ENCODE results near the gene CLIC3.

The CLIC3 gene

DNA sequence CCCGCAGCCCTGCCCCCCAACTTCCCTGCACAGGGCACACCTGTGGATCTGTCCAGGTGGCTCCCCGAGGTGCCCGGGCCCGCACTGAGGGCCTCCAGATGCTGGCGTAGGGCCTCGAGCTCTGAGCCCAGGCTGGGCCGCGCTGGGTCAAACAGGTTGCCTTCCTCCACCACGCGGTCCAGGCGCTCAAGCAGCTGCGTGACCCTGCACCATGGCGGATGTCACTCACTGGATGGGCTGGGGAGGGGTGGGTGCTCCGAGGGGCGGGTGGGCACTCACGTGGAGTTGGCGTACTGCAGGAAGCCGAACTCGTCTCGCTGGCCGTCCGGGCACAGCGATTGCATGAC is 26.3 kb upstream of the CLIC3 start:
- no peak for DNase-seq (ENCODE audit: low spot score)
- TF ChIP-seq CTCF (IDR thresholded peaks at IDR 0.05; ENCODE audit: borderline replicate concordance, control extremely low read depth, extremely low read depth, insufficient read depth, missing control alignments): no peak
- in situ Hi-C loops (cut with MboI; ENCODE audit: low sequenced_read_pairs, unreplicated experiment): no loop called here

GRCh38 chr9:137021979-137022661 is 25.8 kb upstream of the CLIC3 start:
- in situ Hi-C loops (cut with MboI; ENCODE audit: low sequenced_read_pairs, unreplicated experiment): no loop called here
- DNase-seq (ENCODE audit: low spot score): peak; percentile 77
- TF ChIP-seq CTCF (IDR thresholded peaks at IDR 0.05; ENCODE audit: borderline replicate concordance, control extremely low read depth, extremely low read depth, insufficient read depth, missing control alignments): no peak

GRCh38 chr9:137021568-137021978 is 25.2 kb upstream of the CLIC3 start:
- no peak for DNase-seq (ENCODE audit: low spot score)
- TF ChIP-seq CTCF (IDR thresholded peaks at IDR 0.05; ENCODE audit: borderline replicate concordance, control extremely low read depth, extremely low read depth, insufficient read depth, missing control alignments): no peak
- in situ Hi-C loops (cut with MboI; ENCODE audit: low sequenced_read_pairs, unreplicated experiment): no loop called here

DNA sequence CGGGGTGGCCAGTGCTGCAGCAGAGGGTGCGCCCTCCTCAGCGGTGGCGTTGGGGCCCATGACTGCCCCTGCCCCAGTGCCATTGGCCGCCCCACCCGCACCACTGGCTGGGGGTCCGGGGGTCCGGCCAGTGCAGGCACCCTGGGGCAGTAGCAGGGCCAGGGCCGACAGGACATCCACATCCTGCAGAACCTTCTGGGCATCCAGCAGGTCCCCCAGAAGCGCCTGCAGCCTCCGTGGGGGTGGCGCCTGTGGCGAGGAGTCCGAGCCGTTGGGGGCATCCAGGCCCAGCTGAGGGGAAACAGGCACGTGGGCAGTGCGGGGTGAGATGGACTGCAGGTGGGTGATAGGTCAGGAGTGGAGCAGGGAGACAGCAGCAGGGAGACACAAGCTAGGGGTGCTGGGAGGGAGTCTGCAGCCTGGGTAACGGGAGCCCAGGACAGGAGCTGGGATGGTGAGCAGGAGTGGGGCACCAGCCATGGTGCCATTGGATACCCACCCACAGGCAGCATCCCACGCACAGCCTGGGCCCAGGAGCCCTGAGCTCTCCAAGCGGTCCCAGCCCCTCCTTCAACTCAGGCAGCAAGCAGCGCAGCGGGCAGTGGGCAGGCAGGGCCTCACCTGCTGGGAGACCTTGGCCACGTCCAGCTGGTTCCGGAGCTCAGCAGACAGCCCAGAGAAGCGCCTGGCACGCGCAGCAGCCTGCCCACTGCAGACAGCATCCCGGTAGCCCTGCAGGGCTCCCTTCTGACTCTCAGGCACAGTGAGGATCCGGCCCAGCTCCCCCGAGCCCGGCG is 24.6 kb upstream of the CLIC3 start:
- no peak for DNase-seq (ENCODE audit: low spot score)
- no peak for TF ChIP-seq CTCF (IDR thresholded peaks at IDR 0.05; ENCODE audit: borderline replicate concordance, control extremely low read depth, extremely low read depth, insufficient read depth, missing control alignments)
- in situ Hi-C loops (cut with MboI; ENCODE audit: low sequenced_read_pairs, unreplicated experiment): no loop called here

GRCh38 chr9:137019891-137020683 is 23.7 kb upstream of the CLIC3 start:
- in situ Hi-C loops (cut with MboI; ENCODE audit: low sequenced_read_pairs, unreplicated experiment): no loop called here
- no peak for TF ChIP-seq CTCF (IDR thresholded peaks at IDR 0.05; ENCODE audit: borderline replicate concordance, control extremely low read depth, extremely low read depth, insufficient read depth, missing control alignments)
- DNase-seq (ENCODE audit: low spot score): no peak

DNA sequence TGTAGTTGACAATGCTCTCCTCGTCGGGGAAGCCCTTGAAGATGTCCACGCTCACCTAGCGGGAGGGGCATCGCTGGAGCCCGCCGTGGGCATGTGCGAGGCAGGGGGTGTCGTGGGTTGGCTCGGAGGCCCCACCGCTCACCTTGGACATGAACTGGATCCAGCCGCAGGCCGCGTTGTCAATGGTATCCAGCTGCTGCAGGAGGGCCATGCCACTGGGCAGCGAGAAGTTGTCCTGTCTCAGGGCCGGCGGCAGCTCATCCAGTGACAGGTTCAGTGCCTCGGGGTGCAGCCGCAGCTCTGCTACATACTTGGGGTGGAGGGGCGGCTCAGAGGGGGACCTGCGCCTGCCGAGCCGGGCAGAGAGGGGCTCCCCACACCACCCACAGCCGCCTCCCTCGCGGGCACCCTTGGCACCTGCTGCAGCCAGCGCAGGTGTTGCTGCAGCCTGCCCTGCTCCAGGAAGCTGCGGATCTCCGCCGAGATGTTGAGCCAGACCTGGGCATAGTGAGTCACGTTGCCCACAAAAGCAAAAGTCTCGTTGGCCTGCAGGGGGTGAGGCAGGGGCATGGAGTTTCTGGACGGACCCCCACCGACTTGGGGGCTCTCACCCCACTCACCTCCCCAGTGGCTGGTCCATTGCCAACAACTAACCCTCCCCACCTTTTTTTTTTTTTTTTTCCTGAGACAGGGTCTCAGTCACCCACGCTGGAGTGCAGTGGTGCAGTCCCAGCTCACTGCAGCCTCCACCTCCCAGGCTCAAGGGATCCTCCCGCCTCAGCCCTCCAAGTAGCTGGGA is 22.6 kb upstream of the CLIC3 start:
- TF ChIP-seq CTCF (IDR thresholded peaks at IDR 0.05; ENCODE audit: borderline replicate concordance, control extremely low read depth, extremely low read depth, insufficient read depth, missing control alignments): no peak
- in situ Hi-C loops (cut with MboI; ENCODE audit: low sequenced_read_pairs, unreplicated experiment): no loop called here
- no peak for DNase-seq (ENCODE audit: low spot score)
